GM12878 (cell line): ENCODE results near the gene MXD4. TPM values are rescaled to one million over a fixed set of nuclear protein-coding genes. Genes with fewer than 3 reads are reported as not detected.
A peak's percentile ranks its signal among the peaks of the same experiment; 100 is the strongest.

Experiments
- ATAC-seq: fragments of 200-7000 bp; cut with Tn5 transposase; 3 replicates; pipeline ENCODE4 v1.9.1; 2020; ENCODE audit warnings: mild to moderate bottlenecking, moderate library complexity
- BruUV-seq: library from RNA; stranded (reverse); fragments of 400-500 nt; replicated peaks from 2 replicates; lab custom pipeline; 2021; lab: Mats Ljungman, UMichigan
- CTCF ChIA-PET: fragments of 300-600 bp; sonication (Branson Sonifier 250); formaldehyde crosslinking; extraction: SDS; loops from one replicate; lab custom pipeline; 2021; ENCODE audit warnings: inconsistent platforms; lab: Yijun Ruan, JAX
- POLR2A ChIA-PET: fragments of 350-600 bp; formaldehyde crosslinking; extraction: SDS; loops from one replicate; lab custom pipeline; 2021; ENCODE audit warnings: inconsistent platforms; lab: Charles Lee
- RAD21 ChIA-PET: fragments of 300-600 bp; sonication (Branson Sonifier 250); formaldehyde crosslinking; loops from one replicate; lab custom pipeline; 2023; ENCODE audit warnings: antibody characterized with exemption; ENCODE audit not compliant: unreplicated experiment; lab: Charles Lee
- SMC1A ChIA-PET: fragments of 300-600 bp; sonication (Branson Sonifier 250); formaldehyde crosslinking; loops from one replicate; lab custom pipeline; 2023; ENCODE audit not compliant: unreplicated experiment, uncharacterized antibody; lab: Charles Lee
- DNase-seq: peaks from one replicate; pipeline ENCODE4 v3.0.0-alpha.2; 2011; ENCODE audit warnings: low read depth, low spot score
- FAIRE-seq: peaks from 3 replicates; lab custom pipeline; 2011; peaks lifted over from hg19 to GRCh38; lab: Jason Lieb, UNC
- H2AFZ ChIP-seq: 2 replicates; pipeline ENCODE4 v1.6.0; 2011; ENCODE audit warnings: low read depth, low read length, control low read depth; ENCODE audit not compliant: control insufficient read depth
- H3K27ac ChIP-seq: 2 replicates; pipeline ENCODE4 v1.5.1; 2011; ENCODE audit warnings: control low read depth; ENCODE audit not compliant: control insufficient read depth, insufficient read depth
- H3K27me3 ChIP-seq, 2 experiments: replicated peaks in 1 of 2; 2 replicates each; pipeline versions ENCODE4 v1.6.0 to v1.6.1; 2011; ENCODE audit warnings: low read length in 1 of 2; ENCODE audit not compliant: control insufficient read depth in 2 of 2, insufficient read depth in 2 of 2
- H3K36me3 ChIP-seq, 2 experiments: 2 replicates each; pipeline ENCODE4 v1.5.1; 2011; ENCODE audit warnings: low read length in 1 of 2; ENCODE audit not compliant: control insufficient read depth in 2 of 2, insufficient read depth in 2 of 2
- H3K4me1 ChIP-seq: 2 replicates; pipeline ENCODE4 v1.6.1; 2011; ENCODE audit warnings: mild to moderate bottlenecking, low read length, moderate library complexity, mixed read lengths; ENCODE audit not compliant: control insufficient read depth, insufficient read depth
- H3K4me2 ChIP-seq: 2 replicates; pipeline ENCODE4 v1.6.0; 2011; ENCODE audit warnings: control low read depth; ENCODE audit not compliant: control insufficient read depth, insufficient read depth
- H3K4me3 ChIP-seq: fragments of 200-600 bp; sonication (generic); 2 replicates; pipeline ENCODE4 v1.5.1; 2016
- H3K79me2 ChIP-seq: 2 replicates; pipeline ENCODE4 v1.6.0; 2011; ENCODE audit warnings: low read length; ENCODE audit not compliant: control insufficient read depth, insufficient read depth
- H3K9ac ChIP-seq: 2 replicates; pipeline ENCODE4 v1.8.0; 2011; ENCODE audit warnings: low read length, control low read depth, mixed read lengths; ENCODE audit not compliant: control insufficient read depth, insufficient read depth
- H3K9me3 ChIP-seq: replicated peaks from 3 replicates; pipeline ENCODE4 v1.5.1; 2011; ENCODE audit warnings: mild to moderate bottlenecking, low read length; ENCODE audit not compliant: control insufficient read depth, insufficient read depth
- H4K20me1 ChIP-seq: 2 replicates; pipeline ENCODE4 v1.6.0; 2011; ENCODE audit not compliant: control insufficient read depth, insufficient read depth
- BCLAF1 ChIP-seq: fragments of 450-650 bp; IDR thresholded peaks from 2 replicates; pipeline ENCODE4 v1.6.1; 2017; ENCODE audit warnings: antibody characterized with exemption, mild to moderate bottlenecking, moderate library complexity
- E2F8 ChIP-seq: fragments of 450-650 bp; IDR thresholded peaks from 2 replicates; pipeline ENCODE4 v1.6.1; 2018; ENCODE audit warnings: mild to moderate bottlenecking, low read depth, moderate library complexity; ENCODE audit not compliant: partially characterized antibody
- E4F1 ChIP-seq: fragments of 450-650 bp; IDR thresholded peaks from 2 replicates; pipeline ENCODE4 v1.6.1; 2018; ENCODE audit warnings: borderline replicate concordance, mild to moderate bottlenecking; ENCODE audit not compliant: partially characterized antibody
- FOXK2 ChIP-seq: fragments of 450-650 bp; IDR thresholded peaks from 2 replicates; pipeline ENCODE4 v1.6.1; 2017; ENCODE audit warnings: mild to moderate bottlenecking, moderate library complexity
- IKZF1 ChIP-seq: fragments of 450-650 bp; conservative IDR thresholded peaks from 2 replicates; pipeline ENCODE4 v1.6.1; 2017; ENCODE audit warnings: antibody characterized with exemption, mild to moderate bottlenecking
- IKZF2 ChIP-seq, 2 experiments: fragments of 450-650 bp; IDR thresholded peaks; 2 replicates each; pipeline ENCODE4 v1.6.1; 2017; ENCODE audit warnings: mild to moderate bottlenecking in 2 of 2, moderate library complexity in 2 of 2
- MEF2B ChIP-seq: fragments of 450-650 bp; IDR thresholded peaks from 2 replicates; pipeline ENCODE4 v1.6.1; 2018; ENCODE audit warnings: mild to moderate bottlenecking, moderate library complexity; ENCODE audit not compliant: partially characterized antibody, poor library complexity, severe bottlenecking
- NR2F1 ChIP-seq: fragments of 450-650 bp; conservative IDR thresholded peaks from 2 replicates; pipeline ENCODE4 v1.6.1; 2017; ENCODE audit warnings: mild to moderate bottlenecking
- SKIL ChIP-seq: fragments of 450-650 bp; IDR thresholded peaks from 2 replicates; pipeline ENCODE4 v1.6.1; 2017; ENCODE audit warnings: mild to moderate bottlenecking, low read depth, inconsistent platforms; ENCODE audit not compliant: poor library complexity, severe bottlenecking
- SPI1 ChIP-seq: IDR thresholded peaks from 2 replicates; pipeline ENCODE4 v1.6.1; 2011; ENCODE audit warnings: low read depth, mild to moderate bottlenecking, low read length, moderate library complexity, borderline replicate concordance; ENCODE audit not compliant: insufficient read depth
- WGBS: methylation state at CpG from one replicate; pipeline ENCODE4 v1.1.6; 2016; ENCODE audit warnings: low lambda C conversion rate; ENCODE audit not compliant: insufficient replicate concordance, insufficient coverage; ENCODE audit errors: missing lambda C conversion rate; 5-methylcytosine and 5-hydroxymethylcytosine counted together
- in situ Hi-C: fragments of 300-500 bp; cut with MboI; formaldehyde crosslinking; loops from 9 replicates; pipeline ENCODE4 v1.14.3; 2018; ENCODE audit warnings: mixed read lengths
- intact Hi-C: fragments of 100-400 bp; cut with micrococcal nuclease; formaldehyde crosslinking; loops from one replicate; pipeline ENCODE4 v1.14.2; 2022; ENCODE audit not compliant: unreplicated experiment
- polyA plus RNA-seq, 11 experiments: library from polyadenylated mRNA; depleted of rRNA in 4 of 11; unstranded in 6 of 11; stranded (reverse) in 5 of 11; fragments of >200 nt; fragmentation: Nextera tagmentation in 4 of 11; fragmentation: Illumina TruSeq in 1 of 11; extraction: Ambion mirVana in 4 of 11; extraction: Trizol in 1 of 11; gene quantifications; 1 replicate in 1 of 11; 2 replicates in 10 of 11; pipeline versions ENCODE4 v1.2.1 to v1.2.3, GENCODE V29; 2011 to 2016; ENCODE audit warnings: inconsistent platforms in 2 of 11, missing spikeins in 2 of 11, low read depth in 1 of 11
- total RNA-seq, 4 experiments: library from RNA; depleted of rRNA in 3 of 4; stranded (reverse); fragments of >200 nt in 3 of 4; fragmentation: Illumina TruSeq in 1 of 4; extraction: Trizol in 1 of 4; gene quantifications; 2 replicates each; pipeline versions ENCODE4 v1.2.1 to v1.2.3, GENCODE V29; 2013 to 2021

Gene MXD4
- total and polyA plus RNA-seq, 10 of the 15 experiments (the other 5 are each of a cell fraction or from before 2014, with no cell fraction given), result 0.21 to 25.6 (median 5.2) TPM

GRCh38 chr4:2290974-2291704, 29.2 kb upstream of the MXD4 start:
- SMC1A ChIA-PET, result interaction anchor here (1.0 kb wide), 1 partner anchor 121 kb away, joined by 4 read pairs; no protein-coding TSS in a partner anchor
- no peak overlapping the region for H3K4me2 ChIP-seq
- peaks cover 8% of the 10 kb centered on the region; the same call in 1 of the 2 replicates for H3K4me1 ChIP-seq
- RAD21 ChIA-PET, result interaction anchor here (1.0 to 1.4 kb wide), 2 partner anchors 9 to 64 kb away, joined by 3 to 4 read pairs; no protein-coding TSS in a partner anchor
- no peak overlapping the region for H3K4me3 ChIP-seq
- intact Hi-C loops, result no loop called here
- H3K36me3 ChIP-seq, result no peaks in the 10 kb centered on the region
- H3K9ac ChIP-seq, result no peak overlapping the region
- FAIRE-seq, result no peak
- H3K27me3 ChIP-seq, result peaks cover 0 to 1% of the 10 kb centered on the region in 2 experiments; a peak in 2 of 4 replicates
- WGBS, result 3% methylated on average over 24 of the region's 24 CpGs
- CTCF ChIA-PET, result interaction anchor here (1.0 to 1.4 kb wide), 2 partner anchors 102 to 121 kb away, joined by 4 read pairs; no protein-coding TSS in a partner anchor
- no peaks in the 10 kb centered on the region for H3K9me3 ChIP-seq
- POLR2A ChIA-PET, result no interaction called here
- in situ Hi-C loops, result no loop called here
- no peaks in the 10 kb centered on the region for H3K79me2 ChIP-seq
- no peak for DNase-seq
- H2AFZ ChIP-seq, result no peak overlapping the region
- no TSS peak for BruUV-seq
- no peak overlapping the region for H3K27ac ChIP-seq
- ATAC-seq, result peak; percentile 80
- no peaks in the 10 kb centered on the region for H4K20me1 ChIP-seq
- TF ChIP-seq NR2F1 (0 out of 2 replicates have a peak, but pooled peaks have one; percentile 30), IKZF1 (peak; percentile 63), E2F8 (no peak), E4F1 (no peak), SKIL (peak; percentile 35), BCLAF1 (no peak), IKZF2 (IDR thresholded peaks at IDR 0.05) (peak; percentile 49 to 63; a peak in 2 of 4 replicates), FOXK2 (no peak), SPI1 (peak; percentile 48; the same call in 1 of the 2 replicates), MEF2B (peak; percentile 70)
